ENCODE data around the gene STAMBP.

STAMBP gene

GRCh38 chr2:73841912-73842738, 13.4 kb downstream of the STAMBP start:
- TF ChIP-seq, protein P1, sequence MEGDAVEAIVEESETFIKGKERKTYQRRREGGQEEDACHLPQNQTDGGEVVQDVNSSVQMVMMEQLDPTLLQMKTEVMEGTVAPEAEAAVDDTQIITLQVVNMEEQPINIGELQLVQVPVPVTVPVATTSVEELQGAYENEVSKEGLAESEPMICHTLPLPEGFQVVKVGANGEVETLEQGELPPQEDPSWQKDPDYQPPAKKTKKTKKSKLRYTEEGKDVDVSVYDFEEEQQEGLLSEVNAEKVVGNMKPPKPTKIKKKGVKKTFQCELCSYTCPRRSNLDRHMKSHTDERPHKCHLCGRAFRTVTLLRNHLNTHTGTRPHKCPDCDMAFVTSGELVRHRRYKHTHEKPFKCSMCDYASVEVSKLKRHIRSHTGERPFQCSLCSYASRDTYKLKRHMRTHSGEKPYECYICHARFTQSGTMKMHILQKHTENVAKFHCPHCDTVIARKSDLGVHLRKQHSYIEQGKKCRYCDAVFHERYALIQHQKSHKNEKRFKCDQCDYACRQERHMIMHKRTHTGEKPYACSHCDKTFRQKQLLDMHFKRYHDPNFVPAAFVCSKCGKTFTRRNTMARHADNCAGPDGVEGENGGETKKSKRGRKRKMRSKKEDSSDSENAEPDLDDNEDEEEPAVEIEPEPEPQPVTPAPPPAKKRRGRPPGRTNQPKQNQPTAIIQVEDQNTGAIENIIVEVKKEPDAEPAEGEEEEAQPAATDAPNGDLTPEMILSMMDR (IDR thresholded peaks at IDR 0.05; ENCODE audit: borderline replicate concordance, control extremely low read depth, extremely low read depth, insufficient read depth, missing control alignments): no peak
- in situ Hi-C loops (cut with MboI; ENCODE audit: low sequenced_read_pairs, unreplicated experiment): no loop called here
- no peak for DNase-seq (ENCODE audit: low spot score)

- in situ Hi-C loops (cut with MboI; ENCODE audit: low sequenced_read_pairs, unreplicated experiment): no loop called here
- TF ChIP-seq, protein P1 (IDR thresholded peaks at IDR 0.05; ENCODE audit: borderline replicate concordance, control extremely low read depth, extremely low read depth, insufficient read depth, missing control alignments): no peak
- no peak for DNase-seq (ENCODE audit: low spot score)
These were observed 13.9 kb downstream of the STAMBP start for GRCh38 chr2:73842739-73843019.

- in situ Hi-C loops (cut with MboI; ENCODE audit: low sequenced_read_pairs, unreplicated experiment): no loop called here
- no peak for DNase-seq (ENCODE audit: low spot score)
- TF ChIP-seq, protein P1 (IDR thresholded peaks at IDR 0.05; ENCODE audit: borderline replicate concordance, control extremely low read depth, extremely low read depth, insufficient read depth, missing control alignments): no peak
These were observed 15.3 kb downstream of the STAMBP start for GRCh38 chr2:73844087-73844486.

- in situ Hi-C loops (cut with MboI; ENCODE audit: low sequenced_read_pairs, unreplicated experiment): no loop called here
- TF ChIP-seq, protein P1 (IDR thresholded peaks at IDR 0.05; ENCODE audit: borderline replicate concordance, control extremely low read depth, extremely low read depth, insufficient read depth, missing control alignments): no peak
- DNase-seq (ENCODE audit: low spot score): no peak
These were observed 21.2 kb downstream of the STAMBP start for GRCh38 chr2:73850009-73850408.

GRCh38 chr2:73851274-73851673, 22.5 kb downstream of the STAMBP start:
- no peak for DNase-seq (ENCODE audit: low spot score)
- in situ Hi-C loops (cut with MboI; ENCODE audit: low sequenced_read_pairs, unreplicated experiment): no loop called here
- TF ChIP-seq, protein P1 (IDR thresholded peaks at IDR 0.05; ENCODE audit: borderline replicate concordance, control extremely low read depth, extremely low read depth, insufficient read depth, missing control alignments): no peak

- no peak for DNase-seq (ENCODE audit: low spot score)
- TF ChIP-seq, protein P1 (IDR thresholded peaks at IDR 0.05; ENCODE audit: borderline replicate concordance, control extremely low read depth, extremely low read depth, insufficient read depth, missing control alignments): no peak
- in situ Hi-C loops (cut with MboI; ENCODE audit: low sequenced_read_pairs, unreplicated experiment): no loop called here
These were observed 23.3 kb downstream of the STAMBP start for GRCh38 chr2:73852020-73852419.
